Fibroblast of lung (primary cell): Measurements from ENCODE around the gene NCOA7. TPM values are rescaled to one million over a fixed set of nuclear protein-coding genes. Genes with fewer than 3 reads are reported as not detected.

ENCODE experiments used
- DNase-seq, 2 donors: peaks; one replicate each; pipeline versions ENCODE4 v3.0.0 to v3.0.0-alpha.2; 2010; ENCODE audit warnings: low read depth in 2 of 2
- H2AFZ ChIP-seq: 2 replicates; pipeline ENCODE4 v1.5.1; 2012; ENCODE audit warnings: low read length, control low read depth, inconsistent platforms
- H3K27ac ChIP-seq: 2 replicates; pipeline ENCODE4 v1.5.1; 2011; ENCODE audit warnings: low read length, control low read depth; ENCODE audit not compliant: insufficient read depth
- H3K27me3 ChIP-seq: 2 replicates; pipeline ENCODE4 v1.5.1; 2011; ENCODE audit warnings: mild to moderate bottlenecking, low read length; ENCODE audit not compliant: control insufficient read depth, insufficient read depth
- H3K36me3 ChIP-seq: 2 replicates; pipeline ENCODE4 v1.5.1; 2011; ENCODE audit warnings: low read length; ENCODE audit not compliant: control insufficient read depth, insufficient read depth
- H3K4me1 ChIP-seq: 2 replicates; pipeline ENCODE4 v1.5.1; 2011; ENCODE audit warnings: low read length; ENCODE audit not compliant: control insufficient read depth, insufficient read depth; ENCODE audit errors: extremely low read depth
- H3K4me2 ChIP-seq: 2 replicates; pipeline ENCODE4 v1.5.1; 2011; ENCODE audit warnings: low read length, control low read depth; ENCODE audit not compliant: insufficient read depth; ENCODE audit errors: extremely low read depth
- H3K4me3 ChIP-seq, 4 experiments: fragments of 200-600 bp in 1 of 4; sonication (generic) in 1 of 4; replicated peaks in 1 of 4; 2 replicates each; pipeline ENCODE4 v1.5.1; 2011 to 2016; ENCODE audit warnings: low read length in 4 of 4, low read depth in 3 of 4, mild to moderate bottlenecking in 3 of 4, control low read depth in 2 of 4, inconsistent platforms in 1 of 4, mixed read lengths in 1 of 4; ENCODE audit not compliant: insufficient read depth in 1 of 4; ENCODE audit errors: control extremely low read depth in 1 of 4
- H3K79me2 ChIP-seq: 2 replicates; pipeline ENCODE4 v1.5.1; 2012; ENCODE audit warnings: mild to moderate bottlenecking, low read length, inconsistent platforms; ENCODE audit not compliant: control insufficient read depth, insufficient read depth
- H3K9ac ChIP-seq: 2 replicates; pipeline ENCODE4 v1.5.1; 2011; ENCODE audit warnings: mild to moderate bottlenecking, low read length, control low read depth; ENCODE audit not compliant: insufficient read depth
- H3K9me3 ChIP-seq: 2 replicates; pipeline ENCODE4 v1.5.1; 2012; ENCODE audit warnings: low read depth, low read length; ENCODE audit not compliant: control insufficient read depth, insufficient read depth
- H4K20me1 ChIP-seq: 2 replicates; pipeline ENCODE4 v1.5.1; 2011; ENCODE audit warnings: low read length; ENCODE audit not compliant: control insufficient read depth, insufficient read depth; ENCODE audit errors: extremely low read depth
- CTCF ChIP-seq, 2 donors: IDR thresholded peaks in 1 of 2; conservative IDR thresholded peaks in 1 of 2; 1 replicate in 1 of 2; 2 replicates in 1 of 2; pipeline ENCODE4 v1.5.1; 2011 to 2012; ENCODE audit warnings: low read length in 2 of 2, control low read depth in 1 of 2, inconsistent platforms in 1 of 2, low read depth in 1 of 2, mild to moderate bottlenecking in 1 of 2
- EZH2 ChIP-seq: IDR thresholded peaks from 2 replicates; pipeline ENCODE4 v1.5.1; 2012; ENCODE audit warnings: low read length, control low read depth, mild to moderate bottlenecking; ENCODE audit errors: missing control alignments
- polyA plus RNA-seq, 2 donors: library from polyadenylated mRNA; depleted of rRNA in 1 of 2; stranded (reverse) in 1 of 2; unstranded in 1 of 2; fragments of >200 nt; gene quantifications; 2 replicates each; pipeline ENCODE4 v1.2.1, GENCODE V29; 2011 to 2012; ENCODE audit warnings: missing spikeins in 1 of 2
- total RNA-seq: library from RNA; depleted of rRNA; stranded (reverse); fragments of >200 nt; gene quantifications from 2 replicates; pipeline ENCODE4 v1.2.1, GENCODE V29; 2014

The NCOA7 gene
- total and polyA plus RNA-seq, 2 donors (not counting 1 experiment from before 2014, with no cell fraction given) = 13.7 to 49.9 TPM

GRCh38 chr6:125924169-125924568 is 133.4 kb downstream of the NCOA7 start:
- TF ChIP-seq EZH2 = no peak
- Histone ChIP-seq H3K27me3 (no peaks in the 10 kb centered on the region), H3K79me2 (no peaks in the 10 kb centered on the region), H3K36me3 (no peaks in the 10 kb centered on the region), H3K27ac (no peak overlapping the region), H3K9ac (no peak overlapping the region), H3K9me3 (no peaks in the 10 kb centered on the region), H3K4me1 (peaks cover 1% of the 10 kb centered on the region), H3K4me3 (no peak overlapping the region), H2AFZ (no peak overlapping the region), H3K4me2 (no peak overlapping the region), H4K20me1 (no peaks in the 10 kb centered on the region)
- DNase-seq = no peak

GRCh38 chr6:125924697-125925358 is 134.1 kb downstream of the NCOA7 start:
- Histone ChIP-seq H3K79me2 (no peaks in the 10 kb centered on the region), H3K9me3 (no peaks in the 10 kb centered on the region), H3K4me2 (no peak overlapping the region), H3K27ac (no peak overlapping the region), H2AFZ (no peak overlapping the region), H3K4me3 (no peak overlapping the region), H3K9ac (no peak overlapping the region), H3K4me1 (no peaks in the 10 kb centered on the region), H3K36me3 (no peaks in the 10 kb centered on the region), H4K20me1 (no peaks in the 10 kb centered on the region), H3K27me3 (no peaks in the 10 kb centered on the region)
- no peak for DNase-seq
- TF ChIP-seq CTCF (conservative IDR thresholded peaks at IDR 0.05 in 1 of 2, IDR thresholded peaks at IDR 0.05 in 1 of 2; ENCODE audit: low read depth in 1 of 2, low read length in 2 of 2) = no peak
- no peak for TF ChIP-seq EZH2

- Histone ChIP-seq H3K36me3 (no peaks in the 10 kb centered on the region), H3K27ac (no peak overlapping the region)
- no peak for DNase-seq
These were observed 136.0 kb downstream of the NCOA7 start for GRCh38 chr6:125926711-125927110.

More at GRCh38 chr6:125926711-125927110, 136.0 kb downstream of the NCOA7 start:
- no peaks in the 10 kb centered on the region for H3K79me2 ChIP-seq
- H4K20me1 ChIP-seq = no peaks in the 10 kb centered on the region
- no peak overlapping the region for H3K4me2 ChIP-seq
- H2AFZ ChIP-seq = no peak overlapping the region
- TF ChIP-seq CTCF (conservative IDR thresholded peaks at IDR 0.05 in 1 of 2, IDR thresholded peaks at IDR 0.05 in 1 of 2; ENCODE audit: low read depth in 1 of 2, low read length in 2 of 2) = no peak
- no peak for TF ChIP-seq EZH2
- H3K4me3 ChIP-seq = no peak overlapping the region
- H3K4me1 ChIP-seq = no peaks in the 10 kb centered on the region
- no peaks in the 10 kb centered on the region for H3K9me3 ChIP-seq
- no peak overlapping the region for H3K9ac ChIP-seq
- no peaks in the 10 kb centered on the region for H3K27me3 ChIP-seq
